Large intestine (tissue), 3 donors: ENCODE results near the gene NCAPG. TPM values are rescaled to one million over a fixed set of nuclear protein-coding genes. Genes with fewer than 3 reads are reported as not detected.
"Not testable (repeated sequence)": the region's sequence is repeated elsewhere in the genome, so short reads cannot be mapped to it uniquely, and the experiment has no call there.

Source experiments
- DNase-seq, 2 donors: peaks; one replicate each; pipeline versions ENCODE4 v3.0.0 to v3.0.0-alpha.2; 2013
- H3K27ac ChIP-seq: one replicate; pipeline ENCODE4 v1.5.1; 2013; ENCODE audit warnings: low read length
- H3K27me3 ChIP-seq: 2 replicates; pipeline ENCODE4 v1.6.1; 2013; ENCODE audit warnings: low read length; ENCODE audit not compliant: control insufficient read depth, insufficient read depth
- H3K36me3 ChIP-seq: 2 replicates; pipeline ENCODE4 v1.6.1; 2013; ENCODE audit warnings: low read length; ENCODE audit not compliant: control insufficient read depth, insufficient read depth
- H3K4me1 ChIP-seq: one replicate; pipeline ENCODE4 v1.6.1; 2013; ENCODE audit warnings: low read length; ENCODE audit not compliant: control insufficient read depth, insufficient read depth
- H3K4me3 ChIP-seq: one replicate; pipeline ENCODE4 v1.5.1; 2013; ENCODE audit warnings: low read length
- H3K9me3 ChIP-seq: one replicate; pipeline ENCODE4 v1.6.1; 2013; ENCODE audit warnings: mild to moderate bottlenecking, low read depth, low read length, moderate library complexity; ENCODE audit not compliant: control insufficient read depth
- WGBS: methylation state at CpG from one replicate; pipeline ENCODE4 v1.1.5; 2013; ENCODE audit warnings: low lambda C conversion rate; ENCODE audit not compliant: insufficient coverage; 5-methylcytosine and 5-hydroxymethylcytosine counted together
- polyA plus RNA-seq: library from polyadenylated mRNA; unstranded; fragments of 120-200 nt; gene quantifications from one replicate; pipeline ENCODE4 v1.2.1, GENCODE V29; 2013

The NCAPG gene
- polyA plus RNA-seq, 1 donor = 11.3 TPM

GRCh38 chr4:17816142-17816541 is 5.4 kb downstream of the NCAPG start:
- no peaks in the 10 kb centered on the region for H3K27me3 ChIP-seq

GRCh38 chr4:17817027-17817426 is 6.2 kb downstream of the NCAPG start:
- no CpG with 5 or more reads among the region's 5 CpGs for WGBS
- H3K27me3 ChIP-seq = no peaks in the 10 kb centered on the region
- H3K36me3 ChIP-seq = peaks cover 2% of the 10 kb centered on the region
- no peaks in the 10 kb centered on the region for H3K4me1 ChIP-seq
- DNase-seq = peak; percentile 19 to 36
- no peak overlapping the region for H3K27ac ChIP-seq
- H3K4me3 ChIP-seq = no peak overlapping the region
- no peaks in the 10 kb centered on the region for H3K9me3 ChIP-seq

More at GRCh38 chr4:17816142-17816541, 5.4 kb downstream of the NCAPG start:
- peaks cover 2% of the 10 kb centered on the region for H3K36me3 ChIP-seq
- no peaks in the 10 kb centered on the region for H3K4me1 ChIP-seq
- no peak for DNase-seq
- H3K27ac ChIP-seq = no peak overlapping the region
- no peak overlapping the region for H3K4me3 ChIP-seq
- 100% methylated on average over 1 of the region's 12 CpGs for WGBS
- no peaks in the 10 kb centered on the region for H3K9me3 ChIP-seq

- no peak for DNase-seq
- no peak overlapping the region for H3K4me3 ChIP-seq
- H3K27me3 ChIP-seq = no peaks in the 10 kb centered on the region
- WGBS = 91% methylated on average over 1 of the region's 1 CpG
- peaks cover 3% of the 10 kb centered on the region for H3K36me3 ChIP-seq
- H3K9me3 ChIP-seq = no peaks in the 10 kb centered on the region
- no peaks in the 10 kb centered on the region for H3K4me1 ChIP-seq
- H3K27ac ChIP-seq = no peak overlapping the region
Measured at GRCh38 chr4:17823871-17824669, 13.3 kb downstream of the NCAPG start.

- no peak for DNase-seq
- H3K9me3 ChIP-seq = no peaks in the 10 kb centered on the region
- WGBS = 100% methylated on average over 1 of the region's 2 CpGs
Measured at GRCh38 chr4:17846266-17846665, 35.5 kb downstream of the NCAPG start.

GRCh38 chr4:17850295-17850694 is 39.5 kb downstream of the NCAPG start:
- H3K4me1 ChIP-seq, H3K4me3 ChIP-seq, H3K36me3 ChIP-seq, DNase-seq, H3K27me3 ChIP-seq, H3K27ac ChIP-seq, H3K9me3 ChIP-seq: not testable (repeated sequence)
- no CpG with 5 or more reads among the region's 1 CpG for WGBS

More at GRCh38 chr4:17846266-17846665, 35.5 kb downstream of the NCAPG start:
- H3K27me3 ChIP-seq = no peaks in the 10 kb centered on the region
- H3K4me1 ChIP-seq = no peaks in the 10 kb centered on the region
- no peak overlapping the region for H3K27ac ChIP-seq
- H3K4me3 ChIP-seq = no peak overlapping the region
- no peaks in the 10 kb centered on the region for H3K36me3 ChIP-seq

GRCh38 chr4:17851959-17852358 is 41.2 kb downstream of the NCAPG start:
- no peaks in the 10 kb centered on the region for H3K36me3 ChIP-seq
- no peaks in the 10 kb centered on the region for H3K4me1 ChIP-seq
- DNase-seq = no peak
- no peak overlapping the region for H3K4me3 ChIP-seq
- no peak overlapping the region for H3K27ac ChIP-seq
- H3K9me3 ChIP-seq = no peaks in the 10 kb centered on the region
- no peaks in the 10 kb centered on the region for H3K27me3 ChIP-seq

GRCh38 chr4:17854036-17854435 is 43.3 kb downstream of the NCAPG start:
- H3K9me3 ChIP-seq = peaks cover 5% of the 10 kb centered on the region
- H3K36me3 ChIP-seq = no peaks in the 10 kb centered on the region
- no peak overlapping the region for H3K27ac ChIP-seq
- H3K4me3 ChIP-seq = no peak overlapping the region
- H3K27me3 ChIP-seq = no peaks in the 10 kb centered on the region
- no peak for DNase-seq
- no CpG with 5 or more reads among the region's 3 CpGs for WGBS
- H3K4me1 ChIP-seq = no peaks in the 10 kb centered on the region

GRCh38 chr4:17859793-17860406 is 49.1 kb downstream of the NCAPG start:
- Histone ChIP-seq H3K27me3 (no peaks in the 10 kb centered on the region), H3K4me1 (no peaks in the 10 kb centered on the region), H3K9me3 (peaks cover 9% of the 10 kb centered on the region), H3K36me3 (peaks cover 2% of the 10 kb centered on the region), H3K4me3 (no peak overlapping the region), H3K27ac (no peak overlapping the region)
- no peak for DNase-seq
- WGBS = 100% methylated on average over 1 of the region's 5 CpGs

GRCh38 chr4:17861906-17862305 is 51.1 kb downstream of the NCAPG start:
- H3K36me3 ChIP-seq, H3K4me1 ChIP-seq, H3K9me3 ChIP-seq, H3K4me3 ChIP-seq, H3K27me3 ChIP-seq, H3K27ac ChIP-seq, DNase-seq: not testable (repeated sequence)

GRCh38 chr4:17865866-17866363 is 55.1 kb downstream of the NCAPG start:
- Histone ChIP-seq H3K4me3 (no peak overlapping the region), H3K4me1 (no peaks in the 10 kb centered on the region), H3K27ac (no peak overlapping the region), H3K36me3 (peaks cover 2% of the 10 kb centered on the region), H3K9me3 (peaks cover 4% of the 10 kb centered on the region), H3K27me3 (no peaks in the 10 kb centered on the region)
- 100% methylated on average over 1 of the region's 1 CpG for WGBS
- no peak for DNase-seq
